Panc1 (cell line): ENCODE results near the gene ASPHD2. TPM values are rescaled to one million over a fixed set of nuclear protein-coding genes. Genes with fewer than 3 reads are reported as not detected.

ENCODE experiments used
- ATAC-seq: fragments of 200-7000 bp; cut with Tn5 transposase; 2 replicates; pipeline ENCODE4 v1.9.1; 2020; ENCODE audit warnings: mild to moderate bottlenecking, moderate library complexity
- BruUV-seq: library from RNA; stranded (reverse); fragments of 400-500 nt; replicated peaks from 2 replicates; lab custom pipeline; 2021; lab: Mats Ljungman, UMichigan
- CTCF ChIA-PET: fragments of 300-600 bp; sonication (Branson Sonifier 250); formaldehyde crosslinking; loops from one replicate; lab custom pipeline; 2022; ENCODE audit warnings: antibody characterized with exemption; lab: Charles Lee
- POLR2A ChIA-PET: fragments of 300-600 bp; sonication (Branson Sonifier 250); formaldehyde crosslinking; loops from one replicate; lab custom pipeline; 2022; ENCODE audit warnings: antibody characterized with exemption; lab: Charles Lee
- DNase-seq: peaks from one replicate; pipeline ENCODE4 v3.0.0-alpha.2; 2010; ENCODE audit warnings: low read depth, low spot score
- H3K27ac ChIP-seq: 2 replicates; pipeline ENCODE4 v1.5.1; 2011; ENCODE audit warnings: mild to moderate bottlenecking, low read length, inconsistent platforms
- H3K27me3 ChIP-seq: fragments of 200-500 bp; sonication (Bioruptor generic); 2 replicates; pipeline ENCODE4 v1.6.0; 2014; ENCODE audit warnings: low read length, inconsistent platforms; ENCODE audit not compliant: control insufficient read depth, insufficient read depth
- H3K36me3 ChIP-seq: fragments of 200-500 bp; sonication (Bioruptor generic); 2 replicates; pipeline ENCODE4 v1.5.1; 2014; ENCODE audit warnings: inconsistent platforms, mild to moderate bottlenecking, low read length, moderate library complexity; ENCODE audit not compliant: control insufficient read depth, insufficient read depth
- H3K4me1 ChIP-seq: 2 replicates; pipeline ENCODE4 v1.5.1; 2011; ENCODE audit warnings: inconsistent platforms, mild to moderate bottlenecking, low read length, moderate library complexity; ENCODE audit not compliant: control insufficient read depth, insufficient read depth
- H3K4me3 ChIP-seq, 2 experiments: 2 replicates each; pipeline ENCODE4 v1.5.1; 2011 to 2012; ENCODE audit warnings: low read depth in 2 of 2, low read length in 2 of 2, mild to moderate bottlenecking in 2 of 2, inconsistent platforms in 1 of 2, moderate library complexity in 1 of 2
- H3K9me3 ChIP-seq: fragments of 200-500 bp; sonication (Bioruptor generic); 2 replicates; pipeline ENCODE4 v1.5.1; 2014; ENCODE audit warnings: low read depth, mild to moderate bottlenecking, inconsistent platforms, low read length, moderate library complexity; ENCODE audit not compliant: control insufficient read depth, insufficient read depth
- CTCF ChIP-seq: fragments of 450-650 bp; IDR thresholded peaks from 2 replicates; pipeline ENCODE4 v1.5.1; 2017; ENCODE audit warnings: mild to moderate bottlenecking
- POLR2AphosphoS5 ChIP-seq: IDR thresholded peaks from 2 replicates; pipeline ENCODE4 v1.6.1; 2012; ENCODE audit warnings: mild to moderate bottlenecking, low read depth, low read length, moderate library complexity
- REST ChIP-seq, 2 experiments: IDR thresholded peaks; 2 replicates each; pipeline ENCODE4 v1.6.1; 2011 to 2012; ENCODE audit warnings: low read depth in 2 of 2, control low read depth in 1 of 2, low read length in 1 of 2, mild to moderate bottlenecking in 1 of 2, moderate library complexity in 1 of 2; ENCODE audit not compliant: insufficient read depth in 1 of 2
- SIN3A ChIP-seq: IDR thresholded peaks from 2 replicates; pipeline ENCODE4 v1.6.1; 2012; ENCODE audit warnings: low read depth, mild to moderate bottlenecking, low read length, moderate library complexity, borderline replicate concordance; ENCODE audit not compliant: insufficient read depth
- TCF7L2 ChIP-seq: IDR thresholded peaks from 2 replicates; pipeline ENCODE4 v1.6.1; 2011; ENCODE audit warnings: mild to moderate bottlenecking, low read depth, low read length, inconsistent platforms
- in situ Hi-C: cut with HindIII; loops from 2 replicates; pipeline ENCODE4 v1.10.0; 2016; ENCODE audit warnings: low sequenced_read_pairs, low pct_unique_long_range_greater_than_20kb
- intact Hi-C: fragments of 100-400 bp; cut with micrococcal nuclease; formaldehyde crosslinking; loops from one replicate; pipeline ENCODE4 v1.10.0; 2022; ENCODE audit not compliant: unreplicated experiment
- total RNA-seq: library from RNA; stranded (reverse); gene quantifications from one replicate; pipeline ENCODE4 v1.2.1, GENCODE V29; 2021; ENCODE audit not compliant: unreplicated experiment

Gene ASPHD2
- total RNA-seq, 1 experiment from 2014 or later = 0.15 TPM

- DNase-seq (no peak), ATAC-seq (no peak)
- Histone ChIP-seq H3K4me3 (no peak overlapping the region), H3K4me1 (no peaks in the 10 kb centered on the region), H3K9me3 (no peaks in the 10 kb centered on the region), H3K36me3 (no peaks in the 10 kb centered on the region), H3K27me3 (no peaks in the 10 kb centered on the region), H3K27ac (no peak overlapping the region)
- intact Hi-C loops (no loop called here), in situ Hi-C loops (no loop called here)
- TF ChIP-seq TCF7L2 (no peak), SIN3A (no peak), REST (IDR thresholded peaks at IDR 0.05; ENCODE audit: insufficient read depth in 1 of 2, low read depth in 2 of 2, low read length in 1 of 2) (no peak), CTCF (no peak), POLR2AphosphoS5 (no peak)
- BruUV-seq = no TSS peak
- POLR2A ChIA-PET = no interaction called here
- CTCF ChIA-PET = interaction anchor here (1.0 kb wide), 1 partner anchor 35 kb away, joined by 4 read pairs; no protein-coding TSS in a partner anchor
Measured at GRCh38 chr22:26395926-26396325, 33.1 kb upstream of the ASPHD2 start.

GRCh38 chr22:26398741-26399153 is 30.3 kb upstream of the ASPHD2 start:
- intact Hi-C loops = no loop called here
- CTCF ChIA-PET = no interaction called here
- no TSS peak for BruUV-seq

More at GRCh38 chr22:26398741-26399153, 30.3 kb upstream of the ASPHD2 start:
- POLR2A ChIA-PET = no interaction called here
- TF ChIP-seq CTCF = peak; percentile 72
- no peak for TF ChIP-seq REST (IDR thresholded peaks at IDR 0.05; ENCODE audit: insufficient read depth in 1 of 2, low read depth in 2 of 2, low read length in 1 of 2)
- TF ChIP-seq TCF7L2 = no peak
- no peak for TF ChIP-seq SIN3A
- no peak for TF ChIP-seq POLR2AphosphoS5
- Histone ChIP-seq H3K4me3 (no peak overlapping the region), H3K36me3 (no peaks in the 10 kb centered on the region), H3K9me3 (no peaks in the 10 kb centered on the region), H3K27me3 (no peaks in the 10 kb centered on the region), H3K4me1 (no peaks in the 10 kb centered on the region), H3K27ac (no peak overlapping the region)
- DNase-seq = peak; percentile 15
- in situ Hi-C loops = no loop called here
- peak; percentile 88 for ATAC-seq
